B cell (primary cell): Measurements from ENCODE around the gene BOC. TPM values are rescaled to one million over a fixed set of nuclear protein-coding genes. Genes with fewer than 3 reads are reported as not detected.

Experiments used
- ATAC-seq: fragments of 200-7000 bp; cut with Tn5 transposase; one replicate; pipeline ENCODE4 v1.10.0; 2021; ENCODE audit warnings: low read depth, mild to moderate bottlenecking, moderate number of reproducible peaks, moderate library complexity
- CTCF ChIA-PET: fragments of 350-600 bp; sonication (Branson Sonifier 250); formaldehyde crosslinking; loops from one replicate; lab custom pipeline; 2021; ENCODE audit warnings: antibody characterized with exemption, inconsistent platforms; lab: Charles Lee
- POLR2A ChIA-PET: fragments of 350-600 bp; sonication (Branson Sonifier 250); formaldehyde crosslinking; loops from one replicate; lab custom pipeline; 2021; ENCODE audit warnings: antibody characterized with exemption; lab: Charles Lee
- DNase-seq: peaks from one replicate; pipeline ENCODE4 v3.0.0; 2013
- H2AFZ ChIP-seq: 2 replicates; pipeline ENCODE4 v1.6.1; 2012; ENCODE audit warnings: mild to moderate bottlenecking, low read depth, low read length; ENCODE audit not compliant: insufficient read depth, poor library complexity, severe bottlenecking
- H3K27ac ChIP-seq, 2 donors: 1 replicate in 1 of 2; 2 replicates in 1 of 2; pipeline ENCODE4 v1.5.1; 2012 to 2013; ENCODE audit warnings: low read length in 2 of 2, mild to moderate bottlenecking in 2 of 2, moderate library complexity in 1 of 2
- H3K27me3 ChIP-seq, 4 experiments: fragments of 200-600 bp in 1 of 4; sonication (generic) in 1 of 4; replicated peaks in 1 of 4; 1 replicate in 2 of 4; 2 replicates in 2 of 4; pipeline versions ENCODE4 v1.6.1 to v1.7.0; 2013 to 2016; ENCODE audit warnings: low read length in 3 of 4, mild to moderate bottlenecking in 2 of 4, mixed read lengths in 1 of 4, moderate library complexity in 1 of 4; ENCODE audit not compliant: insufficient read depth in 4 of 4, control insufficient read depth in 3 of 4; ENCODE audit errors: control extremely low read depth in 1 of 4
- H3K36me3 ChIP-seq, 2 experiments: replicated peaks in 1 of 2; 1 replicate in 1 of 2; 2 replicates in 1 of 2; pipeline versions ENCODE4 v1.6.1 to v1.7.1; 2013; ENCODE audit warnings: low read length in 1 of 2; ENCODE audit not compliant: insufficient read depth in 2 of 2, control insufficient read depth in 1 of 2; ENCODE audit errors: control extremely low read depth in 1 of 2, extremely low read depth in 1 of 2
- H3K4me1 ChIP-seq, 2 donors: fragments of 200-600 bp in 1 of 2; sonication (generic) in 1 of 2; 1 replicate in 1 of 2; 2 replicates in 1 of 2; pipeline versions ENCODE4 v1.5.1 to v1.6.1; 2013 to 2017; ENCODE audit warnings: low read length in 2 of 2; ENCODE audit not compliant: control insufficient read depth in 2 of 2, insufficient read depth in 2 of 2
- H3K4me2 ChIP-seq: replicated peaks from 2 replicates; pipeline ENCODE3; 2012; ENCODE audit warnings: mild to moderate bottlenecking, low read depth, low read length; ENCODE audit not compliant: poor library complexity, severe bottlenecking
- H3K4me3 ChIP-seq, 5 experiments: fragments of 200-600 bp in 1 of 5; sonication (generic) in 1 of 5; 1 replicate in 3 of 5; 2 replicates in 2 of 5; pipeline versions ENCODE4 v1.5.1 to v1.7.0; 2011 to 2016; ENCODE audit warnings: low read length in 4 of 5, mild to moderate bottlenecking in 4 of 5, low read depth in 2 of 5, control low read depth in 1 of 5, moderate library complexity in 1 of 5; ENCODE audit not compliant: insufficient read depth in 1 of 5; ENCODE audit errors: control extremely low read depth in 1 of 5, extremely low read depth in 1 of 5
- H3K79me2 ChIP-seq: fragments of 200-600 bp; sonication (generic); one replicate; pipeline ENCODE4 v1.6.0; 2016; ENCODE audit warnings: low read length; ENCODE audit not compliant: control insufficient read depth, insufficient read depth
- H3K9ac ChIP-seq: fragments of 200-600 bp; sonication (generic); 2 replicates; pipeline ENCODE4 v1.6.1; 2017; ENCODE audit warnings: mild to moderate bottlenecking, low read length, moderate library complexity
- H3K9me3 ChIP-seq, 3 donors: one replicate each; pipeline versions ENCODE4 v1.6.1 to v1.7.1; 2013; ENCODE audit warnings: low read length in 2 of 3; ENCODE audit not compliant: control insufficient read depth in 2 of 3, insufficient read depth in 1 of 3; ENCODE audit errors: control extremely low read depth in 1 of 3
- H4K20me1 ChIP-seq: 2 replicates; pipeline ENCODE4 v1.6.0; 2012; ENCODE audit warnings: mild to moderate bottlenecking, low read length; ENCODE audit not compliant: insufficient read depth, control insufficient read depth, poor library complexity, severe bottlenecking
- H3K27ac Mint-ChIP-seq: one replicate; pipeline ENCODE4 v1.8.0; 2021; ENCODE audit warnings: mixed read lengths
- H3K27me3 Mint-ChIP-seq: one replicate; pipeline ENCODE4 v1.8.0; 2021; ENCODE audit warnings: mixed read lengths
- H3K4me1 Mint-ChIP-seq: one replicate; pipeline ENCODE4 v1.8.0; 2021; ENCODE audit warnings: mixed read lengths
- H3K4me3 Mint-ChIP-seq: one replicate; pipeline ENCODE4 v1.8.0; 2021; ENCODE audit warnings: mixed read lengths
- H3K9me3 Mint-ChIP-seq: one replicate; pipeline ENCODE4 v1.8.0; 2022; ENCODE audit warnings: mixed read lengths; ENCODE audit not compliant: insufficient read depth
- EZH2 ChIP-seq: IDR thresholded peaks from 2 replicates; pipeline ENCODE4 v1.6.1; 2012; ENCODE audit warnings: borderline replicate concordance, low read depth, mild to moderate bottlenecking, moderate library complexity, low read length; ENCODE audit not compliant: insufficient read depth, poor library complexity, severe bottlenecking
- WGBS: methylation state at CpG from one replicate; pipeline ENCODE4 v1.1.5; 2013; ENCODE audit warnings: missing lambda C conversion rate; ENCODE audit not compliant: insufficient coverage; 5-methylcytosine and 5-hydroxymethylcytosine counted together
- intact Hi-C: fragments of 100-400 bp; cut with micrococcal nuclease; formaldehyde crosslinking; loops from one replicate; pipeline ENCODE4 v1.10.0; 2022
- polyA plus RNA-seq: library from polyadenylated mRNA; depleted of rRNA; stranded (reverse); fragments of >200 nt; gene quantifications from 2 replicates; pipeline ENCODE4 v1.2.3, GENCODE V29; 2012
- total RNA-seq, 2 donors: library from RNA; stranded (reverse); fragments of 120-200 nt in 1 of 2; gene quantifications; 1 replicate in 1 of 2; 2 replicates in 1 of 2; pipeline versions ENCODE4 v1.2.3 to v1.2.4, GENCODE V29; 2013 to 2022
- TF ChIP-seq, protein P1 (sequence below): fragments of 200-600 bp; IDR thresholded peaks from one replicate; pipeline ENCODE4 v1.8.0; 2022; ENCODE audit warnings: antibody characterized with exemption, mild to moderate bottlenecking

BOC gene
- total and polyA plus RNA-seq, 2 donors (not counting 1 experiment from before 2014, with no cell fraction given), result 0.12 to 2.0 TPM

- ATAC-seq, result no peak
- H3K27ac Mint-ChIP-seq, result no peak overlapping the region
- POLR2A ChIA-PET, result no interaction called here
- Histone ChIP-seq H3K9ac (no peak overlapping the region), H3K27me3 (peaks cover 0 to 2% (median 0%) of the 10 kb centered on the region in 4 experiments), H4K20me1 (no peaks in the 10 kb centered on the region), H3K4me3 (no peak overlapping the region), H2AFZ (no peak overlapping the region), H3K4me2 (no peak overlapping the region), H3K4me1 (peaks cover 7 to 18% of the 10 kb centered on the region in 2 donors), H3K27ac (no peak overlapping the region), H3K9me3 (no peaks in the 10 kb centered on the region), H3K36me3 (no peaks in the 10 kb centered on the region), H3K79me2 (no peaks in the 10 kb centered on the region)
- 91% methylated on average over 3 of the region's 4 CpGs for WGBS
- no peaks in the 10 kb centered on the region for H3K9me3 Mint-ChIP-seq
- no peak for DNase-seq
- TF ChIP-seq, protein P1, sequence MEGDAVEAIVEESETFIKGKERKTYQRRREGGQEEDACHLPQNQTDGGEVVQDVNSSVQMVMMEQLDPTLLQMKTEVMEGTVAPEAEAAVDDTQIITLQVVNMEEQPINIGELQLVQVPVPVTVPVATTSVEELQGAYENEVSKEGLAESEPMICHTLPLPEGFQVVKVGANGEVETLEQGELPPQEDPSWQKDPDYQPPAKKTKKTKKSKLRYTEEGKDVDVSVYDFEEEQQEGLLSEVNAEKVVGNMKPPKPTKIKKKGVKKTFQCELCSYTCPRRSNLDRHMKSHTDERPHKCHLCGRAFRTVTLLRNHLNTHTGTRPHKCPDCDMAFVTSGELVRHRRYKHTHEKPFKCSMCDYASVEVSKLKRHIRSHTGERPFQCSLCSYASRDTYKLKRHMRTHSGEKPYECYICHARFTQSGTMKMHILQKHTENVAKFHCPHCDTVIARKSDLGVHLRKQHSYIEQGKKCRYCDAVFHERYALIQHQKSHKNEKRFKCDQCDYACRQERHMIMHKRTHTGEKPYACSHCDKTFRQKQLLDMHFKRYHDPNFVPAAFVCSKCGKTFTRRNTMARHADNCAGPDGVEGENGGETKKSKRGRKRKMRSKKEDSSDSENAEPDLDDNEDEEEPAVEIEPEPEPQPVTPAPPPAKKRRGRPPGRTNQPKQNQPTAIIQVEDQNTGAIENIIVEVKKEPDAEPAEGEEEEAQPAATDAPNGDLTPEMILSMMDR, result no peak
- TF ChIP-seq EZH2, result no peak
- peaks cover 20% of the 10 kb centered on the region for H3K4me1 Mint-ChIP-seq
- no peak overlapping the region for H3K4me3 Mint-ChIP-seq
- intact Hi-C loops, result no loop called here
- H3K27me3 Mint-ChIP-seq, result peaks cover 12% of the 10 kb centered on the region
- CTCF ChIA-PET, result no interaction called here
Measured at GRCh38 chr3:113252553-113252952, 41.2 kb downstream of the BOC start.

GRCh38 chr3:113253702-113254101 is 42.3 kb downstream of the BOC start:
- ATAC-seq, result no peak
- POLR2A ChIA-PET, result no interaction called here
- H3K79me2 ChIP-seq, result no peaks in the 10 kb centered on the region
- H4K20me1 ChIP-seq, result no peaks in the 10 kb centered on the region
- no peak overlapping the region for H3K4me3 ChIP-seq
- no peak overlapping the region for H3K9ac ChIP-seq
- Mint-ChIP-seq H3K9me3 (no peaks in the 10 kb centered on the region), H3K4me1 (peaks cover 20% of the 10 kb centered on the region), H3K27me3 (peaks cover 3% of the 10 kb centered on the region), H3K27ac (no peak overlapping the region), H3K4me3 (no peak overlapping the region)
- WGBS, result 100% methylated on average over 3 of the region's 3 CpGs
- CTCF ChIA-PET, result no interaction called here
- H2AFZ ChIP-seq, result no peak overlapping the region
- no peaks in the 10 kb centered on the region for H3K36me3 ChIP-seq
- no peaks in the 10 kb centered on the region for H3K27me3 ChIP-seq
- H3K9me3 ChIP-seq, result no peaks in the 10 kb centered on the region
- no peak for DNase-seq
- H3K27ac ChIP-seq, result no peak overlapping the region
- H3K4me1 ChIP-seq, result peaks cover 7 to 18% of the 10 kb centered on the region in 2 donors
- intact Hi-C loops, result no loop called here
- no peak overlapping the region for H3K4me2 ChIP-seq
- no peak for TF ChIP-seq EZH2
- TF ChIP-seq, protein P1, result no peak
